Occipital lobe (tissue), 2 donors: ENCODE data around the gene CYP27C1. TPM values are rescaled to one million over a fixed set of nuclear protein-coding genes. Genes with fewer than 3 reads are reported as not detected.
"Not testable (repeated sequence)": the region's sequence is repeated elsewhere in the genome, so short reads cannot be mapped to it uniquely, and the experiment has no call there.

Experiments used
- DNase-seq: peaks from one replicate; lab custom pipeline; 2025; lab: John Stamatoyannopoulos, UW
- total RNA-seq: library from RNA; depleted of rRNA; stranded (reverse); fragments of >200 nt; gene quantifications from one replicate; pipeline ENCODE4 v1.2.3, GENCODE V29; 2014

CYP27C1 gene
- total RNA-seq, 1 donor from 2014 or later, result 2.2 TPM

DNA sequence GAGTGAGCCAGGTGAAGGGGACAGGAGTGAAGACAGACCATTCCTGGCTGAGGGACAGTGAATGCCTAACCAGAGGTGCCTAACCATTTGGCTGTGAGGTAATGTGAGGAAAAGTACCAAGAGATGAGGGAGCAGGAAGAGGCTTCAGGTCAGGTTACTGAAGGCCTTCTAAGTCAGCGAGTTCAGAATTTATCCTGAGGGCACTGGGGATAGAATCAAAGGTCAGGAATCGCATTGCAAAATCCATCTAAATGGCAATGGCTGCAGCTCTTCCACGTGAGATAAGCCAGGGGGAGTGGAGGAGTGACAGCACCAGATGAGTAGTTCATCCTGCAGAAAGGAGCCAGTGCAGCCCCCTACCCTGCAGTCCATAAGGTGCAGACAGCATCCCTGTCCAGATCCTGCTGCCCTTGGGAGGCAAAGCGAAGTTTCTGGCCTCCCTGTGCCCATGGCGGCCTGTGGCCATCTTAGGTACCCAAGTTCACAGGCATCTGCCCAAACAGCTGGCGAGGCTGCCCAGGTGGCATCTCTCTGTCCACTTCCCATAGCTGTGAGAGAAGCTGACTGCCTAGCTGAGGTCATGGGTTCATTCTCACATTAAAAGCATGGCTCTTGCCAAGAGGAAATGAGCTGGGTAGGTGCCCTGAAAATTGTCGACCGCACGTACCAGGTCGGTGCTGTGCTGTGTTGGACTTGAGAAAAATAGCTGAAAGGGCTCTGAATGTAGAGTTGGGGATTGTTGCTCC, 49.5 kb downstream of the CYP27C1 start:
- DNase-seq, result no peak

DNA sequence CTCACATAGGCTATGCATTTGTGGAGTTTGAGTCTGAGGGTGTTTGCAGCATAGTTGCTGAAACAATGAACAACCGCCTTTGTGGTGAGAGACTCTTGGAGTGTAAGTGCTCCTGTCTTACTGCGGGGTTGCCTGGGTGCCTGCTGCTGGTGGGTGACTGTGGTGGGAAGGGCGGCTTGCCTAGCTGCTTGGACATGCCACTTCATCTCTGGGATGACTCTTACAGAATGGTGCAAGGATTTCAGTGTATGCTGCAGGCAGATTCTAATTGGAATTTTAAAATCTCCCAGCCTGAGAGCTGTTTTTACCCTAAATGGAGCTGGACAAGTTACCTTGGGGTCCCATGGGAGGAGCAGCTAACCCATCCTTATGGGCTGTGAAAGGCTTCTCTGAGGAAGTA, 50.1 kb downstream of the CYP27C1 start:
- DNase-seq, result no peak

DNA sequence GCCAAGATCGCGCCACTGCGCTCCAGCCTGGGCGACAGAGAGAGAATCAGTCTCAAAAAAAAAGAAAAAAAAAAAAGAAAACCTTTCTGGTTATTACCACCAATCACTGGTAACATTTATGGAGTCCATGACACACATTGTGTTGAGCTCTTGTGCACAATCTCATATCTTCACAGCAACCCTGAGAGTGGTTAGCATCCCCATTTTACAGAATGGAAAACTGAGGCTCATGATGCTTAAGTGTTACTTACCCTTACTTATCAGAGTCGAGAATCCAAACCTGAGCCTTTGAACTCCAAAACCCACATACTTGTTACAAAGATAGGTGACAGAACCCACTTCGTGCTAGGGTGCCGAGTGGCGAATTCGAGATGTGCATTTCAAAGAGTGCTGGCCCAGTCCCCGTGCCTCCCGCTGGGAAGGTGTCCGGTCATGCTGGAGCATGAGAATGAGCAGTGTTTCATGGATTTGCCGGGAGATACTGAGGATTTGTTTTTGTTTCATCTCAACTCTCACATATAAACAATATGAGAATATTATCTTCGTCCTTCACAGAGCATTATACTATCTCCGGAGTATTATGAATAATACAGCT, 50.9 kb downstream of the CYP27C1 start:
- no peak for DNase-seq

DNA sequence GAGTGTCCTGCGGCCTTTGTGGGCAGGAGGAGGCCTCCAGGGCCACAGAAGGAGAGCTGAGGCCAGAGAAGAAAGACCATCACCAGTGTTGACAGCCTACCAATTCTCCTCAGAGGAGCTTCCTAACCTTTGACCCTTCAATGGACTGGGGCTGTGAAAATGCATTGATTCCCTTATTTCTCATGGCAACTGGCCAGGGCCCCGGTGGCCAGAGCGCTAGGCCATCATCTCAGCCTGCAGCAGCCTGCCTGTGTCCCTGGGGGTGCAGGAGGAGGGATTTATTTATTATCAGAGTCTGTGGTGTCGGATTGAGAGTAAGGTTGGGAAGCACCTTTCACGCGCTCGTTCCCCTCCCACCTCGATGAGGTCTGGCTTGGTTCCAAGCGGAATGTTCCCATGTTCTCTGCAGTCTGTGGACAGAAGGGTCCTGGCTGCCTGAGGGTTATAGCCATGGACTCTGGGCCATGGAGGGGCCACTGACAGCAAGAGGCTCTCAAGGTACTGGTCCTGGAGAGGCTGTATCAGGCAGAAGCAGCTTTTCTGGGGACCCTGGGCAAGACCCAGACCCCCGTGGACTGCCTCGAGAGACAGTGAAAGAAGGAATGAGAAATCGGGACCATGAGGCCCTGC, 53.8 kb downstream of the CYP27C1 start:
- DNase-seq, result no peak

DNA sequence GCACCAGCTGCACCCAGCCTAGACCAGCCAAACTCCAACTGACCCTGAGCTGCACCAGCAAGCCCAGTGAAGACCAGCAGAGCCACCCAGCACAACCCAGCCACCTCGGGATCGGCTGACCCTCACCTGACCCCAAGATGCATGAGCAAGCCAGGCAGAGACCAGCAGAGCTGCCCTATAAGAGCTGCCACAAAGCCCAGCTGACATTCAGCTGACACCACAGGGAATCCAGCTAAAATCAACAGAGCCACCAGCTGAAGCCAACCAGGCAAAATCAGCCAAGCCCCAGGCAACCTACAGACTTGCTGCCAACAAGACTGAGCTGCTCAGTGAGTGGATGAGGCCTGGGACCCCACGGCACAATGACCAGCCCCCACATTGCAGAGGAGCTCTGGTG, 54.6 kb downstream of the CYP27C1 start:
- no peak for DNase-seq

DNA sequence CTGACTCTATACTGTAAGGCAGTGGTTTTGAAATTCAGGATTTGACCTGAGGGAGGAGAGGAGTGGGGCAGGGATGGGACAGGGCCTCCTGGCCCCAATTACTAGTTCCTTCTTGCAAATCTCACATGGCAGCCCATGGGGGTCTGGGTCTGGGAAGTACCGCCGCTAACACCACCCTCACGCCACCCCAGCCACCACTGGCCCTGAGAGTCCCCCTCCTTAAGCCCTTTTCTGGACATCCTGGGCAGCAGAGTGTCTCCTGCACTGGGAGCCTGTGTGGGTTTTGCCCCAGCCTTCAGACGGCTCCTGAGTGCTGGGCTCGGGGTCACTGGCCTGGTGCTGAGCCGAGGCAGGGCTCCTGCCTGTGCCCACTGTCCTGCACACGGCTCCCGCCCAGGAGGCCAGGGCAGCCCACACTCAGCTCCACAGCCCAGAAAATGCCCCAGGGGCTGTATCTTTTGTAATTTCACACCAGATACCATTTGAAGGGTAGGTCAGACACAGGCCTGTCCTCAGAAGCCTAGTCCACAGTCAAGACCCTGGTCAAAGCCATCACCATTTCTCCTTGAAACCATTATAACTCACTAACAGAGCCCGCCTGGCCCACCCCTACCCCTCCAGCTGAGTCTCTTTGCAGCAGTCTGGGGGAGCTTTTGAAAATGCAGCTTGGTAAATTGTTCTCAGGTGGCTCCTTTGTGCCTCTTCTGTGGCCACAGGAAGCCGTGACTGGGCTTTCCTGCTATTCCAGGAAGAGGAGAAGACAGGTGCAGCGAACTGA, 55.1 kb downstream of the CYP27C1 start:
- no peak for DNase-seq

DNA sequence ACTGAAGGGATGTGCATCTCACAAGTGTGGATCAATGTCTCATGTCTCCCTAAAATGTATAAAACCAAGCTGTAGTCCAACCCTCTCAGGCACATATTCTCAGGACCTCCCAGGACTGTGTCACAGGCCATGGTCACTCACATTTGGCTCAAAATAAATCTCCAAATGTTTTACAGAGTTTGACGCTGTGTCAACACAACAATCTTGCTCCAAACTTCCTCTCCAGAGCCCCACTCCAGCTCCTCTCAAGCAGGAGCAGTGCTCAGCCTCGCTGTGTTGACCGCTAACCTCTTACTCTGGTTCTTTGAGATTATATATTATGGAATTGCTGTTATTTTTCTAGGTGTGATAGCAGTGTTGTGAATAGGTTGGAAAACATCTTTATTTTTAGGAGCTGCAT, 56.2 kb downstream of the CYP27C1 start:
- no peak for DNase-seq

DNA sequence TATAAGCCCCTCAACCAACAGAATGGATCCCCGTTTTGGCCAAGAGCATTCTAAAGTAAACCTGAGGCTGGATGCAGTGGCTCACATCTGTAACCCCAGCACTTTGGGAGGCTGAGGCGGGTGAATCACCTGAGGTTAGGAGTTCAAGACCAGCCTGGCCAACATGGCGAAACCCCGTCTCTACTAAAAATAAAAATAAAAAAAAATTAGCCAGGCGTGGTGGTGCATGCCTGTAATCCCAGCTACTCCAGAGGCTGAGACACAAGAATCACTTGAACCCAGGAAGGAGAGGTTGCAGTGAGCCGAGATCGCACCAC, 57.1 kb downstream of the CYP27C1 start:
- not testable (repeated sequence) for DNase-seq

DNA sequence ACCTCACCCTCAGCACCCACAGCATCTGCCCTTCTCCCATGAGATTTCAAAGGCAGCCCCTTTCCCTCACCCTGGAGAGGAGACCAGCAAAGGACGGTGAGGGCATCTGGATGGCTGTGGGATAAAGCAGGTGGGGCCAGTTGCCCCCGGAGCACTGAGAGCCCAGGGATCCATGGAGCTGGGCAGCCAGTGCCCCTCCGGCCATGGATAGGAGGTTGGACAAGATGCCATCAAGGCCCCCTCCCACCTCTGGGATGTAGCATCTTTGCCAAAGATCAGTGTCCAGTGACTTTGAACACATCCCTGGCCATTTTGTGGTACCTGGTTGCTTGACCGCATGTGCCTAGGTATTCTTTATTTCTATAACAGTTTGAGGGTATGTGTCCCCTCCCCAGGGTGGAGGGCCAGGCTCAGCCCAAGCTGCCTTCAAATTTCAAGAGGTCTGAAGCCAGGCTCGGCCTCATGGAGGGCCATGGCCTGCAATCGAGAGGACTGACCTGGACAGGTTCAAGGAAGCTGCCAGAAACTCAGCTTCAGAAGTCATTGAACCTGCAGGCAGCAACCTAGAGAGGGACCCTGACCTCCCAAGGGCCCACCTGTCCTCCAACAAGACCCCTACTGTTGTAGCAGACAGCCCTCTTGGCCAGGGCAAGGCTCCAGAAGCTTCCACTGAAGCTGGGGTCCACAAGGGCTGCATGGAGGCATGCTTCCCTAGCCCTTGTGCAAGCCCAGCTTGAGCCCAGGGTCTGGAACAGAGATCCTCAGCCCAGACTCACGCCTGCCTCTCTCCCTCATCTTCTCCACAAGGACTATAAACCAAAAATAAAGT, 57.6 kb downstream of the CYP27C1 start:
- no peak for DNase-seq

DNA sequence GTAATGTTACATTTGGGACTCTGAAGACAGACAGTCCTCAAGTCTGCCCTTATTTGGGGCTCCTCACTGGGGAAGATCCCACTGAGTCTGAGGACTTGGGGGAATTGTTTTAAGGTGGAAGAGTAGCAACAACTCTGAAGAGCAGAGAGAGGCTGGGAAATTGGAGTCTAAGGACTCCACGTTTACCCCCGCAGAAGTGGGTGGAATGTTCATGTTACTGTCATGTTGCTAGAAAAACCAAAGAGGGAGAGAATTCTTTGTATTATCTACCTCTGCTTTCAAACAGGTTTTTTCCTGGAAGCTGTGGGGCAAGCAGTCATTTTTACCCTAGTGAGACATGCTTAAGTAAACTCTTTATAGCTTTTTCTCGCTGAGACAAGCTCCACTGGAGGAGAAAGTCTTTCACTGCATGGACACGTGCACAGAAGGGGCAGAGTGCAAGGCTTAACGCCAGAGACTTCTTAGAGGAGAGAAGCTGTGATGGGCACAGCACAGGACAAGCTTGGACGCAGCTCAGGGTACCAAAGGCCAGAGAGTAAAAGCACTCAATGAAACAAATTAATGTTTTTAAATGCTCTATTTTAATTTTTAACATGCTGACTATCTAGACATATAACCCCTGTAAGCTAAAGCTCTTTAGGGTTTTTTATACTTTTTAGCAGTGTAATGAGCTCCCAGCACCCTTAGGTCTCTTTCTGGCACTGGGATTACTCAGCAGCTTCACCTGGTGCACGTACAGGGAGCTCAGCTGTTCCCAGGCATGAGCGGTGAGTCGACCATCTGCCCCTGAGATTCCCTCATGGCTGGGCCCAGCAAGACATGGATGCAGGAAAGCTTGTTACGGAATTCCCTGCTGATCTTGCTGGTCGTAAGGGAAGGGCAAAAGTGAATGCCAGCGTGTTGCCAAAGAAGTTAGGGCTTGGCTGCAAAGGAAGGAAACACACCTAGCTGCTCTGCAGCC, 58.6 kb downstream of the CYP27C1 start:
- DNase-seq, result no peak

DNA sequence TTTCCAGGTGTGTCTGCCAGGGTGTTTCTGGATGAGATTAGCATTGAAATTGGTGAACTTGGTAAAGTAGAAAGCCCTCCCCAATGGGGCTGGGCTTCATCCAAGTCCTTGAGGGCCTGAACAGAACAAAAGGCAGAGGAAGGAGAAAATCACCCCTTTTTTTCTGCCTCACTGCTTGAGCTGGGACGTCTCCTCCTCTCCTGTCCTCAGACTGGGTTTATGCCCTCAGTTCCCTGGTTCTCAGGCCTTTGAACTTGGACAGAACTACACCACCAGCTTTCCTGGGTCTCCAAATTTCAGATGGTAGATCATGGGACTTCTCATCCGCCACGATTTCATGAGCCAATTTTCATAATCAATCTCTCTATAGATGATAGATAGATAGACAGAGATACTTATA, 59.4 kb downstream of the CYP27C1 start:
- DNase-seq, result no peak

DNA sequence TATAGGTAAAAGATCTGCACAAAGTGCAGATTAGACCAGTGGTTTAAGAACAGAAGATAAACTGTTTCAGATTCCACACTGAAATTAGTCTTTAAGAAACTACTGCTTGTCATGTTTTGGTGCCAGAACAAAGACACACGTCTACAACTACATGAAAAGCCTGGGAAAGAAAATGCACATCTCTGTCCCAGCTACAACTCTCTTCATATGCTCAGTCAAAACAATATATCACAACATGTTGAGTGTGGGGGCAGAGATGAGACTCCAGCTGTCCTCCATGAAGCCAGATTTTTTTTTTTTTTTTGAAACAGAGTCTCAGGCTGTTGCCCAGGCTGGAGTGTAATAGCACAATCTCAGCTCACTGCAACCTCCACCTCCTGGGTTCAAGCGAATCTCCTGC, 60.6 kb downstream of the CYP27C1 start:
- no peak for DNase-seq

DNA sequence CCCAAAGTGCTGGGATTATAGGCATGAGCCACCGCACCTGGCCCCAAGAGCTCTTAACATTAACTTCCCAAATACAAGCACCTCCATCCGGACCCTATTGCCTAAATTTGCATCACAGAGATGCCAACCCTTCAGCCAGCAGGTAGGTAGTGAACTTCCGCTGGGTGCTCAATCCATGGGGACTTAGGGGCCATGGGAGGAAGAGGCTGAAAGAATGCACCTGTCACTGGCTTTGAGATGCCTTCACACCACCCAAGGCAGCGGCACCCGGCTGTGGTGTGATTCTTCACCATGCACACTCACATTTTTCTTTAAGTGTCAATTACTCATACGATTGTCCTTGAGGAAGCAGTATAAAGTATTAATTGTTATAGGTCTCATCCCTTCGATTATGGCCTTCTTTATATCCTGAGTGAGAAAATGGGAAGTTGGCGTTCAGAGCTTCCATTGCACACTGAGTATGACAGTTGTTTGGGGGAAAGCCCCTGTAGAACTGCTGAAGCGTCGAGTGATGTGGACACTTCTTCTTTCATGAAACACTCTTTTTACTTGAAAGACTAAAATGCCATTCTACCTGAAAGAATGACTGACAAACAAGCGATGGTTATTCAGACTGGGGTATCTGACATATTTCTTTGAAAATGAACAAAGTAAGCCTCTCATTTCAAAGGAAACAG, 61.3 kb downstream of the CYP27C1 start:
- no peak for DNase-seq

DNA sequence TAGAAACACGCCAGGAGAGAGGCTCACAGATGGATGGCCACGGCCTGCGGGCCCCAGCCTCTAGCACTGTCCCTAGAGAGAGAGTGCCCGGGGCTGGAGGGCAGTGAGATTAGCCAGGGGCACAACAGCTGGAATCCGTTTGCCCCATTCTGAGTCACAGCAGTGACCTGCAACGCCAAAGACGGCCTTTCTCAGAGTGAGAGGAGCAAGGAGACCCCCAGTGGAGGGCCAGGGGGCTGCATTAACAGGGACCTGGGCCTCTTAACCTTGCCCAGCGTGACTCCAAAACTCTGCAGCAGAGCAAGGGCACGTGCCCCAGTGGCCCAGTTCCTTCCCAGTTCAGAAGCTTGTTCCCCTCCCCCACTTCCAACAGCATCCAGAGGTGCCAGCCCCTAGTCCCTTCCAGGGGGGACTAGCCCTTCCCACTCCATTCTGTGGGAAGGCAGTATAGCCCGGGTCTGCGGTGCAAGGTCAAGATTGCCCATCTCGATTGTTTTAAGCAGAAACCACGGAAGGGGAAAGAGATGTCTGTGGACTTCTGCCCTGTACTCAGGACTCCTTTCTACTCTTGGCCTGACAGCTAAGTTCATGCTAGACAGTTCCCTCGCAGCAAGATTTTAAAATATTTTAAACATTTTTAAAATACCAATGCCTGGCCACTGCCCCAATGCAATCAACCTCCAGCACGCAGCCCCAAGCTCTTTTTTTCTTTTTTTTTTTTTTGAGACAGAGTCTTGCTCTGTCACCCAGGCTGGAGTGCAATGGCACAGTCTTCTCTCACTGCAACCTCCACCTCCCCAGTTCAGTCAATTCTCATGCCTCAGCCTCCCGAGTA, 62.2 kb downstream of the CYP27C1 start:
- no peak for DNase-seq

DNA sequence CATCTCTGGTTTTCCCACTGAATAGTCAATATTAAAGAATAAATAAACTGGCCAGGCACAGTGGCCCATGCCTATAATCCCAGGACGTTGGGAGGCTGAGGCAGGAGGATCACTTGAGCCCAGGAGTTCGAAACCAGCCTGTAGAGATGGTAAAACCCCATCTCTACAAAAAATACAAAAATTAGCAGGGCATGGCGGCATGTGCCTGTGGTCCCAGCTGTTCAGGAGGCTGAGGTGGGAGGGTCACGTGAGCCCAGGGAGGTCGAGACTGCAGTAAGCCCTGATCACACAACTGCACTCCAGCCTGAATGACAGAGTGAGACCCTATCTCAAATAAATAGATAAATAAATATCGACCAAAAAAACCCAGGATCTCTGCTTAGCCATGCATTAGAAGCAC, 63.0 kb downstream of the CYP27C1 start:
- DNase-seq, result no peak

DNA sequence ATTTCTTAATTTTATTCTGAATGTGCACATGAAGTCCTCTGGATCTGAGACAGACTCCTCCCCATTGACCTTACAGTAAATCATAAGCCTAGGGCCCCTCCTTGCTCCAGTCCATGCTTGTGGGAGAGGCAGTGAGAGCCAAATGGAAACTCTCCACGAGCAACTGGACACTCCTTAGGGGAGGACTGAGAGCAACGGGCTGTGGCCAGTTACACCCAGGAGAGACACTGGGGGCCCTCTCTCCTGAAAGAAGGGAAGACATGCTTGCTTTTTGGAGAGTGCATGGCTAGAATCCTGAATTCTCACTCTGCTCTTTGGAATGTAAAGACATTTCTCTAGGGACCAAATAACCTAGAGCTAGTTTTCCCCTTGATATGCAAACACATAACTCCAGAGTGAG, 64.2 kb downstream of the CYP27C1 start:
- DNase-seq, result no peak

DNA sequence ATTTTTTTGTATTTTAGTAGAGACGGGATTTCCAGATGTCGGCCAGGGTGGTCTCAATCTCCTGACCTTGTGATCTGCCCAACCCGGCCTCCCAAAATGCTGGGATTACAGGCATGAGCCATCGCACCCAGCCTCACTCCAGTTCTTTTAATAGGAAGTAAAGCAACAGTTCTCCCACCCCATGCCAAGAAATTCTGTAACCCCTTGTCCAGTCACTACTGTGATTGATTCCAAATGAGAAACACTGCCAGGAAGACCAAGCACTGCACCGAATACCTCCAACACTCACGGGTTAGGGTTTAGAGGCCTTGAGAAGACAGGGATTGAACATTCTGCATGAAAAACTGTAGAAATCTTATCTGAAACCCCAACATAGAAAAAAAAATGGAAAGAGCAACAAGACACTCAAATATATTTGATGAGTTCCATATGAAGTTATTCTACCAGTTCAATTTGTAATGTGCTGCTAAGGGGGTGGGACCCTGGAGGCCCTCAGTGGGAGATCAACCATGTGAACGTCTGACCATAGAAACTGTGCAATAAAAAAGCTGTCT, 65.0 kb downstream of the CYP27C1 start:
- DNase-seq, result no peak

DNA sequence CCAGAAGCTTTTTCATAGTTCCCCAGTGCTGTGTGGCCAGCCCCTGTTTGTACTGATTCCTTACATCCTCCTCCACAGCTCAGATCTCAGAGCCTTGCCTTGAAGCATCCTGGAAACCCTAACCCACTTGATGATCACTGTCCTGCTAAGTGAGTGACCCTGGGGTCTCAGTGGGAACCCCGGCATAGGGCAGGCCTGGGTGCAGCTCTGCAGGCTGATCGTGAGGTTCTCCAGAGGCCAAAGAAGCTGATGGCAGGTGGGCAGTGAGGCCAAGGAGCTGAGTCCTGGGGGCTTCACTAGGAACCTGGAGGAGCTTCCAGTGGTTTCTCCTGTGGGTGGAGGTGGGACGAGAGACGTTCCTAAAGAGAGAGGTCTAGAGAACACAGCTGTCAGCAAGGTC, 65.7 kb downstream of the CYP27C1 start:
- no peak for DNase-seq
